GM12878 (cell line): ENCODE results near the gene PARP16. TPM values are rescaled to one million over a fixed set of nuclear protein-coding genes. Genes with fewer than 3 reads are reported as not detected.

Experiments
- BRCA1 ChIP-seq: IDR thresholded peaks from 2 replicates; pipeline ENCODE4 v1.6.1; 2011; ENCODE audit warnings: low read depth, low read length, improper control_type of control experiment
- CHD1 ChIP-seq: IDR thresholded peaks from 2 replicates; pipeline ENCODE4 v1.6.1; 2012; ENCODE audit warnings: low read depth, low read length, improper control_type of control experiment
- CHD4 ChIP-seq: fragments of 200-600 bp; sonication (generic); IDR thresholded peaks from 2 replicates; pipeline ENCODE4 v1.6.1; 2016; ENCODE audit warnings: mild to moderate bottlenecking
- ETV6 ChIP-seq, 2 experiments: fragments of 450-650 bp in 1 of 2; IDR thresholded peaks in 1 of 2; conservative IDR thresholded peaks in 1 of 2; 2 replicates each; pipeline ENCODE4 v1.6.1; 2014; ENCODE audit warnings: antibody characterized with exemption in 1 of 2, borderline replicate concordance in 1 of 2, low read depth in 1 of 2, mild to moderate bottlenecking in 1 of 2, moderate library complexity in 1 of 2
- FOS ChIP-seq: IDR thresholded peaks from 3 replicates; pipeline ENCODE4 v1.6.1; 2011; ENCODE audit warnings: borderline replicate concordance; ENCODE audit not compliant: insufficient read length; ENCODE audit errors: extremely low read depth
- IRF4 ChIP-seq: IDR thresholded peaks from 2 replicates; pipeline ENCODE4 v1.6.1; 2011; ENCODE audit warnings: low read depth, low read length
- KDM1A ChIP-seq: fragments of 200-600 bp; sonication (generic); IDR thresholded peaks from 2 replicates; pipeline ENCODE4 v1.6.1; 2016; ENCODE audit warnings: borderline replicate concordance
- KLF5 ChIP-seq: fragments of 450-650 bp; IDR thresholded peaks from 2 replicates; pipeline ENCODE4 v1.6.1; 2014; ENCODE audit warnings: mild to moderate bottlenecking; ENCODE audit not compliant: partially characterized antibody
- MTA3 ChIP-seq: IDR thresholded peaks from 2 replicates; pipeline ENCODE4 v1.6.1; 2012; ENCODE audit warnings: low read length, inconsistent platforms, borderline replicate concordance
- MYC ChIP-seq: IDR thresholded peaks from 2 replicates; pipeline ENCODE4 v1.6.1; 2011; ENCODE audit warnings: mild to moderate bottlenecking, low read length, moderate library complexity, inconsistent platforms; ENCODE audit not compliant: insufficient read depth, insufficient replicate concordance, insufficient read length, severe bottlenecking
- NFYA ChIP-seq: IDR thresholded peaks from 2 replicates; pipeline ENCODE4 v1.6.1; 2011; ENCODE audit warnings: low read depth, mild to moderate bottlenecking, low read length, improper control_type of control experiment, borderline replicate concordance
- RAD51 ChIP-seq: fragments of 450-650 bp; IDR thresholded peaks from 2 replicates; pipeline ENCODE4 v1.6.1; 2016; ENCODE audit warnings: moderate library complexity, mild to moderate bottlenecking, inconsistent platforms
- SP1 ChIP-seq: IDR thresholded peaks from one replicate; pipeline ENCODE4 v1.6.1; 2011; ENCODE audit warnings: low read depth, low read length
- YY1 ChIP-seq: IDR thresholded peaks from 2 replicates; pipeline ENCODE4 v1.6.1; 2011; ENCODE audit warnings: low read depth, mild to moderate bottlenecking, low read length
- ZNF217 ChIP-seq: fragments of 450-650 bp; IDR thresholded peaks from 2 replicates; pipeline ENCODE4 v1.6.1; 2017; ENCODE audit warnings: antibody characterized with exemption, mild to moderate bottlenecking
- ZNF384 ChIP-seq: IDR thresholded peaks from 2 replicates; pipeline ENCODE4 v1.6.1; 2012; ENCODE audit warnings: low read depth, mild to moderate bottlenecking, low read length, improper control_type of control experiment, borderline replicate concordance
- polyA plus RNA-seq, 11 experiments: library from polyadenylated mRNA; depleted of rRNA in 4 of 11; unstranded in 6 of 11; stranded (reverse) in 5 of 11; fragments of >200 nt; fragmentation: Nextera tagmentation in 4 of 11; fragmentation: Illumina TruSeq in 1 of 11; extraction: Ambion mirVana in 4 of 11; extraction: Trizol in 1 of 11; gene quantifications; 1 replicate in 1 of 11; 2 replicates in 10 of 11; pipeline versions ENCODE4 v1.2.1 to v1.2.3, GENCODE V29; 2011 to 2016; ENCODE audit warnings: inconsistent platforms in 2 of 11, missing spikeins in 2 of 11, low read depth in 1 of 11
- total RNA-seq, 4 experiments: library from RNA; depleted of rRNA in 3 of 4; stranded (reverse); fragments of >200 nt in 3 of 4; fragmentation: Illumina TruSeq in 1 of 4; extraction: Trizol in 1 of 4; gene quantifications; 2 replicates each; pipeline versions ENCODE4 v1.2.1 to v1.2.3, GENCODE V29; 2013 to 2021
- TF ChIP-seq, protein P1 (sequence below): fragments of 450-650 bp; formaldehyde crosslinking; IDR thresholded peaks from 2 replicates; pipeline ENCODE4 v1.4.0; 2022; ENCODE audit warnings: mild to moderate bottlenecking, moderate library complexity
- TF ChIP-seq, protein P2 (sequence below): fragments of 450-650 bp; formaldehyde crosslinking; IDR thresholded peaks from 2 replicates; pipeline ENCODE4 v1.5.0; 2022; ENCODE audit warnings: mild to moderate bottlenecking, missing genetic modification characterization
- TF ChIP-seq, protein P3 (sequence below): fragments of 450-650 bp; IDR thresholded peaks from 2 replicates; pipeline ENCODE4 v1.6.1; 2017; ENCODE audit warnings: borderline replicate concordance

Gene PARP16
- total and polyA plus RNA-seq, 10 of the 15 experiments (the other 5 are each of a cell fraction or from before 2014, with no cell fraction given): 4.9 to 15.7 (median 9.9) TPM

DNA sequence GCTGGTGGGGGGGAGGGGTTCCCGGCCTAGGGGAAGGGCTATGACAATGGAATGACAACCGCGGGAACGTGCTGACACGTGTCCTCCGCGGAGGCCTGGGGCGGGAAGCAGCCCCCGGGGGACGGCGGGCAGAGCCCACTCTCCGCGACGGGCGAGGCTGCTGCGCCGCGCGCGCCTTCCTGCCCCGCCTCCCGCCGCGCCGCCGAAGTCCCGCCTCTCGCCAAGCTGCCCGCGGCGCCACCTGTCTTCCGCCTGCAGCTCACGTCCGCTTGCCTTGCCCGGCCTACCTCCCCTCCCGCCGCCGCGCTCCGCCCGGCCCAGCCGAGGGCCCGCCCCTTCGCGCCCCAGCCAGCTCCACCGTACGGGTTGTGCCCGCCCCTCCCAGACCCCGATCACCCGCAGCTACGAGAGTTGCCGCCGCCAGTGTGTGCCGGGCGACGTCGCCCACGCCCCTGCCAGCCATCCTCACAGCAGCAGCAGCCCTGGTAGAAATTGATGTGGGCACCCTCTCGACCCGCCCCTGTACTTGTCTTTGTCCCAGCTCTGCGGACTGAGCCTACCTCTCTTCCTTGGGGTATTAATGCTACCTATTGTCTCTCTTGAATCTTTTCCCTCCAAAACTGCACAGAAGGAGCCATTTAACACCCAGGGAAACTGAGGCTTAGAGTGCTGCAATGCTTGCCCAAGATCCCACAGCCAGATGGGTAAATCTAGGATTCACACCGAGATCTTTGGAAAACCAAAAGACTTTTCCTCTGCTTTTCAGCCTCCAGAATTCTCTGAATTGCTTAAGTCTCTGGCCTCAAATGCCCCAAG lies at the start of gene PARP16 (continued):
- TF ChIP-seq, protein P1, sequence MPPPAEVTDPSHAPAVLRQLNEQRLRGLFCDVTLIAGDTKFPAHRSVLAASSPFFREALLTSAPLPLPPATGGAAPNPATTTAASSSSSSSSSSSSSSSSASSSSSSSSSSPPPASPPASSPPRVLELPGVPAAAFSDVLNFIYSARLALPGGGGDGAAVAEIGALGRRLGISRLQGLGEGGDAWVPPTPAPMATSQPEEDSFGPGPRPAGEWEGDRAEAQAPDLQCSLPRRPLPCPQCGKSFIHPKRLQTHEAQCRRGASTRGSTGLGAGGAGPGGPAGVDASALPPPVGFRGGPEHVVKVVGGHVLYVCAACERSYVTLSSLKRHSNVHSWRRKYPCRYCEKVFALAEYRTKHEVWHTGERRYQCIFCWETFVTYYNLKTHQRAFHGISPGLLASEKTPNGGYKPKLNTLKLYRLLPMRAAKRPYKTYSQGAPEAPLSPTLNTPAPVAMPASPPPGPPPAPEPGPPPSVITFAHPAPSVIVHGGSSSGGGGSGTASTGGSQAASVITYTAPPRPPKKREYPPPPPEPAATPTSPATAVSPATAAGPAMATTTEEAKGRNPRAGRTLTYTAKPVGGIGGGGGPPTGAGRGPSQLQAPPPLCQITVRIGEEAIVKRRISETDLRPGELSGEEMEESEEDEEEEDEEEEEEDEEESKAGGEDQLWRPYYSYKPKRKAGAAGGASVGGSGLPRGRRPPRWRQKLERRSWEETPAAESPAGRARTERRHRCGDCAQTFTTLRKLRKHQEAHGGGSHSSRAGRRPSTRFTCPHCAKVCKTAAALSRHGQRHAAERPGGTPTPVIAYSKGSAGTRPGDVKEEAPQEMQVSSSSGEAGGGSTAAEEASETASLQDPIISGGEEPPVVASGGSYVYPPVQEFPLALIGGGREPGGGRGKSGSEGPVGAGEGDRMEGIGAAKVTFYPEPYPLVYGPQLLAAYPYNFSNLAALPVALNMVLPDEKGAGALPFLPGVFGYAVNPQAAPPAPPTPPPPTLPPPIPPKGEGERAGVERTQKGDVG (CRISPR knock-in tag): no peak
- TF ChIP-seq ZNF384: no peak
- TF ChIP-seq, protein P2, sequence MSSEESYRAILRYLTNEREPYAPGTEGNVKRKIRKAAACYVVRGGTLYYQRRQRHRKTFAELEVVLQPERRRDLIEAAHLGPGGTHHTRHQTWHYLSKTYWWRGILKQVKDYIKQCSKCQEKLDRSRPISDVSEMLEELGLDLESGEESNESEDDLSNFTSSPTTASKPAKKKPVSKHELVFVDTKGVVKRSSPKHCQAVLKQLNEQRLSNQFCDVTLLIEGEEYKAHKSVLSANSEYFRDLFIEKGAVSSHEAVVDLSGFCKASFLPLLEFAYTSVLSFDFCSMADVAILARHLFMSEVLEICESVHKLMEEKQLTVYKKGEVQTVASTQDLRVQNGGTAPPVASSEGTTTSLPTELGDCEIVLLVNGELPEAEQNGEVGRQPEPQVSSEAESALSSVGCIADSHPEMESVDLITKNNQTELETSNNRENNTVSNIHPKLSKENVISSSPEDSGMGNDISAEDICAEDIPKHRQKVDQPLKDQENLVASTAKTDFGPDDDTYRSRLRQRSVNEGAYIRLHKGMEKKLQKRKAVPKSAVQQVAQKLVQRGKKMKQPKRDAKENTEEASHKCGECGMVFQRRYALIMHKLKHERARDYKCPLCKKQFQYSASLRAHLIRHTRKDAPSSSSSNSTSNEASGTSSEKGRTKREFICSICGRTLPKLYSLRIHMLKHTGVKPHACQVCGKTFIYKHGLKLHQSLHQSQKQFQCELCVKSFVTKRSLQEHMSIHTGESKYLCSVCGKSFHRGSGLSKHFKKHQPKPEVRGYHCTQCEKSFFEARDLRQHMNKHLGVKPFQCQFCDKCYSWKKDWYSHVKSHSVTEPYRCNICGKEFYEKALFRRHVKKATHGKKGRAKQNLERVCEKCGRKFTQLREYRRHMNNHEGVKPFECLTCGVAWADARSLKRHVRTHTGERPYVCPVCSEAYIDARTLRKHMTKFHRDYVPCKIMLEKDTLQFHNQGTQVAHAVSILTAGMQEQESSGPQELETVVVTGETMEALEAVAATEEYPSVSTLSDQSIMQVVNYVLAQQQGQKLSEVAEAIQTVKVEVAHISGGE (CRISPR knock-in tag): no peak
- no peak for TF ChIP-seq MTA3
- no peak for TF ChIP-seq YY1
- no peak for TF ChIP-seq FOS
- TF ChIP-seq SP1: no peak
- TF ChIP-seq KDM1A: no peak
- TF ChIP-seq IRF4: no peak
- TF ChIP-seq RAD51: no peak
- no peak for TF ChIP-seq ETV6 (conservative IDR thresholded peaks at IDR 0.05 in 1 of 2, IDR thresholded peaks at IDR 0.05 in 1 of 2; ENCODE audit: borderline replicate concordance in 1 of 2, low read depth in 1 of 2)
- no peak for TF ChIP-seq CHD1
- no peak for TF ChIP-seq MYC
- TF ChIP-seq, protein P3, sequence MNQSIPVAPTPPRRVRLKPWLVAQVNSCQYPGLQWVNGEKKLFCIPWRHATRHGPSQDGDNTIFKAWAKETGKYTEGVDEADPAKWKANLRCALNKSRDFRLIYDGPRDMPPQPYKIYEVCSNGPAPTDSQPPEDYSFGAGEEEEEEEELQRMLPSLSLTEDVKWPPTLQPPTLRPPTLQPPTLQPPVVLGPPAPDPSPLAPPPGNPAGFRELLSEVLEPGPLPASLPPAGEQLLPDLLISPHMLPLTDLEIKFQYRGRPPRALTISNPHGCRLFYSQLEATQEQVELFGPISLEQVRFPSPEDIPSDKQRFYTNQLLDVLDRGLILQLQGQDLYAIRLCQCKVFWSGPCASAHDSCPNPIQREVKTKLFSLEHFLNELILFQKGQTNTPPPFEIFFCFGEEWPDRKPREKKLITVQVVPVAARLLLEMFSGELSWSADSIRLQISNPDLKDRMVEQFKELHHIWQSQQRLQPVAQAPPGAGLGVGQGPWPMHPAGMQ: no peak
- no peak for TF ChIP-seq ZNF217
- no peak for TF ChIP-seq CHD4
- no peak for TF ChIP-seq BRCA1
- TF ChIP-seq KLF5: no peak
- no peak for TF ChIP-seq NFYA
